ENCODE results near the gene TEX14. TPM values are rescaled to one million over a fixed set of nuclear protein-coding genes. Genes with fewer than 3 reads are reported as not detected.
"Not testable (repeated sequence)": the region's sequence is repeated elsewhere in the genome, so short reads cannot be mapped to it uniquely, and the experiment has no call there.

The TEX14 gene
- total RNA-seq, 2 experiments from 2014 or later, result 0.10 to 0.18 TPM

- H3K27ac Mint-ChIP-seq, result no peak overlapping the region
- CTCF ChIA-PET, result no interaction called here
Observed at GRCh38 chr17:58557981-58558380, 133.9 kb downstream of the TEX14 start.

GRCh38 chr17:58556833-58557250 lies 135.0 kb downstream of the TEX14 start:
- no peak overlapping the region for H3K27ac Mint-ChIP-seq
- CTCF ChIA-PET, result interaction anchor here (1.2 to 2.6 kb wide), 2 partner anchors 12 to 21 kb away, joined by 3 to 7 read pairs; a partner anchor contains a TSS
- ATAC-seq, result no peak

More at GRCh38 chr17:58557981-58558380, 133.9 kb downstream of the TEX14 start:
- H3K9me3 Mint-ChIP-seq (ENCODE audit: insufficient read depth), result no peaks in the 10 kb centered on the region
- no peak overlapping the region for H3K4me3 Mint-ChIP-seq
- DNase-seq (no peak), ATAC-seq (no peak)
- H3K4me1 Mint-ChIP-seq (ENCODE audit: low read depth), result peaks cover 7% of the 10 kb centered on the region
- H3K36me3 Mint-ChIP-seq (ENCODE audit: low read depth), result no peaks in the 10 kb centered on the region
- peaks cover 2% of the 10 kb centered on the region for H3K27me3 Mint-ChIP-seq (ENCODE audit: low read depth)
- POLR2A ChIA-PET, result no interaction called here

GRCh38 chr17:58555109-58555508 lies 136.7 kb downstream of the TEX14 start:
- H3K4me3 Mint-ChIP-seq; H3K27me3 Mint-ChIP-seq (ENCODE audit: low read depth); H3K9me3 Mint-ChIP-seq (ENCODE audit: insufficient read depth); ATAC-seq; POLR2A ChIA-PET; DNase-seq; H3K36me3 Mint-ChIP-seq (ENCODE audit: low read depth); H3K27ac Mint-ChIP-seq; H3K4me1 Mint-ChIP-seq (ENCODE audit: low read depth): not testable (repeated sequence)
- CTCF ChIA-PET, result interaction anchor here (2.6 kb wide), 1 partner anchor 23 kb away, joined by 7 read pairs; no protein-coding TSS in a partner anchor

More at GRCh38 chr17:58556833-58557250, 135.0 kb downstream of the TEX14 start:
- POLR2A ChIA-PET, result no interaction called here
- Mint-ChIP-seq H3K4me1 (ENCODE audit: low read depth) (peaks cover 7% of the 10 kb centered on the region), H3K36me3 (ENCODE audit: low read depth) (no peaks in the 10 kb centered on the region), H3K9me3 (ENCODE audit: insufficient read depth) (no peaks in the 10 kb centered on the region), H3K4me3 (no peak overlapping the region), H3K27me3 (ENCODE audit: low read depth) (peaks cover 4% of the 10 kb centered on the region)
- no peak for DNase-seq

GRCh38 chr17:58541249-58541648 lies 150.6 kb downstream of the TEX14 start:
- Mint-ChIP-seq H3K9me3 (ENCODE audit: insufficient read depth) (no peaks in the 10 kb centered on the region), H3K4me3 (no peak overlapping the region), H3K27ac (no peak overlapping the region), H3K4me1 (ENCODE audit: low read depth) (no peaks in the 10 kb centered on the region), H3K36me3 (ENCODE audit: low read depth) (no peaks in the 10 kb centered on the region), H3K27me3 (ENCODE audit: low read depth) (peaks cover 12% of the 10 kb centered on the region)
- ChIA-PET POLR2A (interaction anchor here (1.2 to 2.3 kb wide), 3 partner anchors 90 to 151 kb away, joined by 4 to 7 read pairs (median 5); partner anchors contain the start of gene RAD51C), CTCF (interaction anchor here (0.8 to 2.2 kb wide), 7 partner anchors 9 to 124 kb away, joined by 3 to 9 read pairs (median 3); partner anchors contain the start of gene RNF43)
- DNase-seq (no peak), ATAC-seq (peak; percentile 65)

- Mint-ChIP-seq H3K36me3 (ENCODE audit: low read depth) (no peaks in the 10 kb centered on the region), H3K27me3 (ENCODE audit: low read depth) (peaks cover 23% of the 10 kb centered on the region), H3K4me3 (no peak overlapping the region), H3K9me3 (ENCODE audit: insufficient read depth) (no peaks in the 10 kb centered on the region), H3K27ac (no peak overlapping the region), H3K4me1 (ENCODE audit: low read depth) (no peaks in the 10 kb centered on the region)
- DNase-seq (no peak), ATAC-seq (no peak)
- ChIA-PET CTCF (no interaction called here), POLR2A (interaction anchor here (2.1 to 2.3 kb wide), 2 partner anchors 91 to 92 kb away, joined by 6 to 7 read pairs; no protein-coding TSS in a partner anchor)
Observed at GRCh38 chr17:58539698-58540097, 152.1 kb downstream of the TEX14 start.

GRCh38 chr17:58538811-58539409 lies 152.9 kb downstream of the TEX14 start:
- no peaks in the 10 kb centered on the region for H3K9me3 Mint-ChIP-seq (ENCODE audit: insufficient read depth)
- ChIA-PET CTCF (interaction anchor here (1.0 kb wide), 1 partner anchor 11 kb away, joined by 3 read pairs; no protein-coding TSS in a partner anchor), POLR2A (interaction anchor here (2.1 kb wide), 1 partner anchor 93 kb away, joined by 6 read pairs; no protein-coding TSS in a partner anchor)
- no peak for ATAC-seq
- no peak overlapping the region for H3K4me3 Mint-ChIP-seq
- no peaks in the 10 kb centered on the region for H3K36me3 Mint-ChIP-seq (ENCODE audit: low read depth)
- H3K27ac Mint-ChIP-seq, result no peak overlapping the region
- H3K4me1 Mint-ChIP-seq (ENCODE audit: low read depth), result no peaks in the 10 kb centered on the region
- DNase-seq, result no peak
- peaks cover 26% of the 10 kb centered on the region for H3K27me3 Mint-ChIP-seq (ENCODE audit: low read depth)

- DNase-seq (no peak), ATAC-seq (no peak)
- CTCF ChIA-PET, result interaction anchor here (1.6 to 2.0 kb wide), 2 partner anchors 10 to 41 kb away, joined by 4 to 7 read pairs; no protein-coding TSS in a partner anchor
- Mint-ChIP-seq H3K4me3 (no peak overlapping the region), H3K4me1 (ENCODE audit: low read depth) (no peaks in the 10 kb centered on the region), H3K9me3 (ENCODE audit: insufficient read depth) (no peaks in the 10 kb centered on the region), H3K36me3 (ENCODE audit: low read depth) (no peaks in the 10 kb centered on the region), H3K27ac (no peak overlapping the region), H3K27me3 (ENCODE audit: low read depth) (peaks cover 38% of the 10 kb centered on the region)
- POLR2A ChIA-PET, result interaction anchor here (1.2 kb wide), 1 partner anchor 95 kb away, joined by 5 read pairs; no protein-coding TSS in a partner anchor
Observed at GRCh38 chr17:58537266-58537665, 154.6 kb downstream of the TEX14 start.

- POLR2A ChIA-PET, result interaction anchor here (1.2 kb wide), 1 partner anchor 95 kb away, joined by 5 read pairs; no protein-coding TSS in a partner anchor
- peaks cover 39% of the 10 kb centered on the region for H3K27me3 Mint-ChIP-seq (ENCODE audit: low read depth)
- H3K4me3 Mint-ChIP-seq, result no peak overlapping the region
- H3K27ac Mint-ChIP-seq, result no peak overlapping the region
- DNase-seq (no peak), ATAC-seq (no peak)
- H3K4me1 Mint-ChIP-seq (ENCODE audit: low read depth), result no peaks in the 10 kb centered on the region
- H3K9me3 Mint-ChIP-seq (ENCODE audit: insufficient read depth), result no peaks in the 10 kb centered on the region
- H3K36me3 Mint-ChIP-seq (ENCODE audit: low read depth), result no peaks in the 10 kb centered on the region
- CTCF ChIA-PET, result interaction anchor here (1.6 to 2.0 kb wide), 2 partner anchors 9 to 41 kb away, joined by 4 to 7 read pairs; no protein-coding TSS in a partner anchor
Observed at GRCh38 chr17:58536542-58536941, 155.3 kb downstream of the TEX14 start.

- Mint-ChIP-seq H3K27ac (no peak overlapping the region), H3K4me1 (ENCODE audit: low read depth) (no peaks in the 10 kb centered on the region), H3K27me3 (ENCODE audit: low read depth) (peaks cover 44% of the 10 kb centered on the region), H3K4me3 (no peak overlapping the region), H3K36me3 (ENCODE audit: low read depth) (no peaks in the 10 kb centered on the region), H3K9me3 (ENCODE audit: insufficient read depth) (no peaks in the 10 kb centered on the region)
- DNase-seq (no peak), ATAC-seq (no peak)
- CTCF ChIA-PET, result interaction anchor here (1.2 to 3.4 kb wide), 3 partner anchors 9 to 53 kb away, joined by 3 to 14 read pairs (median 4); a partner anchor contains a TSS
- POLR2A ChIA-PET, result interaction anchor here (3.0 kb wide), 1 partner anchor 97 kb away, joined by 16 read pairs; no protein-coding TSS in a partner anchor
Observed at GRCh38 chr17:58535431-58535830, 156.4 kb downstream of the TEX14 start.

- DNase-seq (no peak), ATAC-seq (no peak)
- ChIA-PET POLR2A (interaction anchor here (3.0 kb wide), 1 partner anchor 97 kb away, joined by 16 read pairs; no protein-coding TSS in a partner anchor), CTCF (interaction anchor here (1.2 to 3.4 kb wide), 3 partner anchors 9 to 53 kb away, joined by 3 to 14 read pairs (median 4); a partner anchor contains a TSS)
- Mint-ChIP-seq H3K36me3 (ENCODE audit: low read depth) (no peaks in the 10 kb centered on the region), H3K9me3 (ENCODE audit: insufficient read depth) (no peaks in the 10 kb centered on the region), H3K27ac (no peak overlapping the region), H3K4me3 (no peak overlapping the region), H3K4me1 (ENCODE audit: low read depth) (no peaks in the 10 kb centered on the region), H3K27me3 (ENCODE audit: low read depth) (peaks cover 48% of the 10 kb centered on the region)
Observed at GRCh38 chr17:58534901-58535421, 156.9 kb downstream of the TEX14 start.

- no peak overlapping the region for H3K27ac Mint-ChIP-seq
- H3K27me3 Mint-ChIP-seq (ENCODE audit: low read depth), result peaks cover 52% of the 10 kb centered on the region
- DNase-seq (no peak), ATAC-seq (no peak)
- ChIA-PET POLR2A (interaction anchor here (2.0 to 3.0 kb wide), 2 partner anchors 97 to 98 kb away, joined by 7 to 16 read pairs; no protein-coding TSS in a partner anchor), CTCF (interaction anchor here (1.1 to 3.4 kb wide), 3 partner anchors 10 to 43 kb away, joined by 3 to 14 read pairs (median 3); a partner anchor contains a TSS)
- no peaks in the 10 kb centered on the region for H3K4me1 Mint-ChIP-seq (ENCODE audit: low read depth)
- H3K4me3 Mint-ChIP-seq, result no peak overlapping the region
- no peaks in the 10 kb centered on the region for H3K9me3 Mint-ChIP-seq (ENCODE audit: insufficient read depth)
- no peaks in the 10 kb centered on the region for H3K36me3 Mint-ChIP-seq (ENCODE audit: low read depth)
Observed at GRCh38 chr17:58534331-58534730, 157.5 kb downstream of the TEX14 start.

Measured in activated CD8-positive, alpha-beta T cell treated with anti-CD3 and anti-CD28 coated beads, Interleukin-2, amount 10 ng/mL, durations not matched to agents 7 days and 5 days (primary cell).